Heart left ventricle (tissue), 16 donors: ENCODE data around the gene DCLK1. TPM values are rescaled to one million over a fixed set of nuclear protein-coding genes. Genes with fewer than 3 reads are reported as not detected.

Experiments
- ATAC-seq, 4 donors: fragments of 200-7000 bp; cut with Tn5 transposase; one replicate each; pipeline ENCODE4 v1.9.1; 2020 to 2022; ENCODE audit warnings: moderate library complexity in 4 of 4, mild to moderate bottlenecking in 3 of 4, moderate number of reproducible peaks in 1 of 4
- DNase-seq, 5 donors: peaks; one replicate each; pipeline ENCODE4 v3.0.0-alpha.2; 2020
- H3K27ac ChIP-seq, 12 donors: fragments of 200-600 bp; sonication (generic) in 4 of 12; one replicate each; pipeline versions ENCODE4 v1.5.0 to v1.8.0; 2016 to 2022; ENCODE audit warnings: mild to moderate bottlenecking in 2 of 12
- H3K27me3 ChIP-seq, 9 donors: fragments of 200-600 bp; sonication (generic) in 2 of 9; one replicate each; pipeline versions ENCODE4 v1.5.1 to v1.8.0; 2016 to 2022; ENCODE audit warnings: mild to moderate bottlenecking in 3 of 9
- H3K36me3 ChIP-seq, 9 donors: fragments of 200-600 bp; sonication (generic) in 2 of 9; one replicate each; pipeline versions ENCODE4 v1.5.0 to v1.8.0; 2018 to 2022; ENCODE audit warnings: mild to moderate bottlenecking in 2 of 9
- H3K4me1 ChIP-seq, 12 donors: fragments of 200-600 bp; sonication (generic) in 4 of 12; one replicate each; pipeline versions ENCODE4 v1.5.0 to v1.8.0; 2016 to 2022; ENCODE audit warnings: mild to moderate bottlenecking in 3 of 12
- H3K4me3 ChIP-seq, 12 donors: fragments of 200-600 bp; sonication (generic) in 4 of 12; one replicate each; pipeline versions ENCODE4 v1.5.0 to v1.8.0; 2017 to 2022; ENCODE audit warnings: mild to moderate bottlenecking in 9 of 12, moderate library complexity in 4 of 12
- H3K9me3 ChIP-seq, 12 donors: fragments of 200-600 bp; sonication (generic) in 4 of 12; one replicate each; pipeline versions ENCODE4 v1.5.0 to v1.8.0; 2016 to 2022; ENCODE audit warnings: mild to moderate bottlenecking in 1 of 12
- CTCF ChIP-seq, 12 donors: fragments of 200-600 bp; sonication (generic) in 4 of 12; IDR thresholded peaks; one replicate each; pipeline versions ENCODE4 v1.5.0 to v1.8.0; 2018 to 2022; ENCODE audit warnings: antibody characterized with exemption in 12 of 12, mild to moderate bottlenecking in 5 of 12
- POLR2A ChIP-seq, 2 donors: fragments of 450-650 bp; IDR thresholded peaks; one replicate each; pipeline ENCODE4 v1.6.1; 2017; ENCODE audit warnings: antibody characterized with exemption in 2 of 2, mild to moderate bottlenecking in 2 of 2, moderate library complexity in 2 of 2
- WGBS, 4 donors: extraction: QIAGEN DNeasy Blood & Tissue Kit in 2 of 4; methylation state at CpG; one replicate each; pipeline versions ENCODE4 v1.1.5 to v1.1.7; 2013 to 2018; 5-methylcytosine and 5-hydroxymethylcytosine counted together
- intact Hi-C, 10 donors: fragments of 100-400 bp; cut with DNase I; formaldehyde crosslinking; loops; one replicate each; pipeline versions ENCODE4 v1.11.1 to v1.14.2; 2022
- polyA plus RNA-seq, 2 donors: library from polyadenylated mRNA; stranded (reverse); fragments of 200-250 nt; gene quantifications; one replicate each; pipeline ENCODE4 v1.2.3, GENCODE V29; 2013
- total RNA-seq, 9 donors: library from RNA; depleted of rRNA in 2 of 9; stranded (reverse); fragments of >200 nt in 2 of 9; fragmentation: NEBNext Ultra II Directional in 3 of 9; extraction: Animal tissue kit (Norgen Biotek cat#: 25700) in 3 of 9; gene quantifications; one replicate each; pipeline versions ENCODE4 v1.1.0 to v1.2.4, GENCODE V29; 2016 to 2023
- donor health status: ischemic (EF 13 %, LVEDD 7.1; RV severe dilation, severe dysfunction).
- donor health status: healthy with polysubstance abuse.
- donor health status: DM: no; HTN: yes; CAD: no.
- donor health status: DM: no; HTN: no; CAD: no.
- donor health status: ischemic (EF 25% LVEDD 6.9; RV normal size, moderate dysfunction).
- donor health status: ischemic (EF 25% LVEDD 5.7; RV mildly dilated, moderate dysfunction).
- donor health status: healthy.
- donor health status: DM: yes; HTN: yes; CAD: no.
- donor health status: ischemic (EF 35%, LVEDD 5.7; RV mildly dilated, moderate dysfunction).
- donor health status: nonischemic (EF 11% LVEDD 7.7; RV severe dilation, severe dysfunction).
- donor health status: DM: yes; HTN: yes; CAD: no.
- donor health status: PGD.
- donor health status: ischemic (EF 29% LVEDD 5.4; RV normal size, mild dysfunction).
- donor health status: nonischemic (EF 23%, LVEDD 6.1; RV moderate dilation, normal function).

DCLK1 gene
- total and polyA plus RNA-seq, 11 donors, result 3.4 to 15.9 (median 11.2) TPM

GRCh38 chr13:35881360-35881759, 249.8 kb downstream of the DCLK1 start:
- no peaks in the 10 kb centered on the region for H3K9me3 ChIP-seq
- H3K4me1 ChIP-seq, result peaks cover 0 to 7% (median 0%) of the 10 kb centered on the region in 12 donors
- DNase-seq (no peak), ATAC-seq (peak in 1 of 4 donors; percentile 40)
- 33 to 69% (median 60%) methylated on average over 1 of the region's 1 CpG for WGBS, 4 donors
- H3K27me3 ChIP-seq, result no peaks in the 10 kb centered on the region
- TF ChIP-seq CTCF (IDR thresholded peaks at IDR 0.05) (no peak), POLR2A (IDR thresholded peaks at IDR 0.05) (no peak)
- H3K36me3 ChIP-seq, result no peaks in the 10 kb centered on the region
- H3K4me3 ChIP-seq, result no peak overlapping the region
- intact Hi-C loops, result loop anchor here in 1 of 10 donors (10.0 kb wide), 1 partner anchor 73 kb away; no protein-coding TSS in a partner anchor
- peak overlapping the region in 1 of 12 donors; percentile 13 for H3K27ac ChIP-seq

GRCh38 chr13:35879111-35879510, 252.1 kb downstream of the DCLK1 start:
- no peak for DNase-seq
- no peak for ATAC-seq
- Histone ChIP-seq H3K4me3 (no peak overlapping the region), H3K4me1 (peaks cover 0 to 19% (median 9%) of the 10 kb centered on the region in 12 donors), H3K27me3 (no peaks in the 10 kb centered on the region), H3K36me3 (no peaks in the 10 kb centered on the region), H3K27ac (no peak overlapping the region), H3K9me3 (no peaks in the 10 kb centered on the region)
- 73 to 88% (median 82%) methylated on average over 4 of the region's 4 CpGs for WGBS, 4 donors
- intact Hi-C loops, result loop anchor here in 1 of 10 donors (5.0 kb wide), 1 partner anchor 73 kb away; no protein-coding TSS in a partner anchor
- no peak for TF ChIP-seq CTCF (IDR thresholded peaks at IDR 0.05)
- TF ChIP-seq POLR2A (IDR thresholded peaks at IDR 0.05), result no peak

GRCh38 chr13:35876601-35877000, 254.6 kb downstream of the DCLK1 start:
- DNase-seq, result no peak
- H3K9me3 ChIP-seq, result no peaks in the 10 kb centered on the region
- TF ChIP-seq CTCF (IDR thresholded peaks at IDR 0.05) (no peak), POLR2A (IDR thresholded peaks at IDR 0.05) (no peak)
- H3K36me3 ChIP-seq, result no peaks in the 10 kb centered on the region
- H3K4me1 ChIP-seq, result peaks cover 0 to 21% (median 9%) of the 10 kb centered on the region in 12 donors
- no peak overlapping the region for H3K4me3 ChIP-seq
- intact Hi-C loops, result loop anchor here in 1 of 10 donors (5.0 kb wide), 1 partner anchor 76 kb away; no protein-coding TSS in a partner anchor
- ATAC-seq, result no peak
- H3K27ac ChIP-seq, result peak overlapping the region in 1 of 12 donors; percentile 20
- H3K27me3 ChIP-seq, result no peaks in the 10 kb centered on the region
- WGBS, 4 donors, result 82 to 93% (median 91%) methylated on average over 1 of the region's 1 CpG

GRCh38 chr13:35874704-35875103, 256.5 kb downstream of the DCLK1 start:
- intact Hi-C loops, result loop anchor here in 2 of 10 donors (5.0 kb wide), 1 partner anchor 78 kb away; no protein-coding TSS in a partner anchor
- ATAC-seq, result peak; percentile 78 to 93 (median 90)
- 28 to 41% (median 37%) methylated on average over 11 of the region's 11 CpGs for WGBS, 4 donors

More at GRCh38 chr13:35874704-35875103, 256.5 kb downstream of the DCLK1 start:
- DNase-seq, result peak; percentile 41 to 76 (median 63)
- Histone ChIP-seq H3K4me1 (peaks cover 0 to 22% (median 9%) of the 10 kb centered on the region in 12 donors), H3K27me3 (no peaks in the 10 kb centered on the region), H3K27ac (peak overlapping the region in 11 of 12 donors; percentile 32 to 78 (median 68)), H3K9me3 (no peaks in the 10 kb centered on the region), H3K4me3 (no peak overlapping the region), H3K36me3 (no peaks in the 10 kb centered on the region)
- no peak for TF ChIP-seq POLR2A (IDR thresholded peaks at IDR 0.05)
- TF ChIP-seq CTCF (IDR thresholded peaks at IDR 0.05), result no peak
